HL-60 (cell line): Measurements from ENCODE around the gene KBTBD3.

Experiments
- CTCF ChIP-seq: IDR thresholded peaks from one replicate; pipeline ENCODE4 v1.5.1; 2011; ENCODE audit warnings: low read length, control low read depth, inconsistent platforms; ENCODE audit not compliant: insufficient read depth
- POLR2AphosphoS5 ChIP-seq: IDR thresholded peaks from 2 replicates; pipeline ENCODE4 v1.6.1; 2012; ENCODE audit warnings: low read depth

DNA sequence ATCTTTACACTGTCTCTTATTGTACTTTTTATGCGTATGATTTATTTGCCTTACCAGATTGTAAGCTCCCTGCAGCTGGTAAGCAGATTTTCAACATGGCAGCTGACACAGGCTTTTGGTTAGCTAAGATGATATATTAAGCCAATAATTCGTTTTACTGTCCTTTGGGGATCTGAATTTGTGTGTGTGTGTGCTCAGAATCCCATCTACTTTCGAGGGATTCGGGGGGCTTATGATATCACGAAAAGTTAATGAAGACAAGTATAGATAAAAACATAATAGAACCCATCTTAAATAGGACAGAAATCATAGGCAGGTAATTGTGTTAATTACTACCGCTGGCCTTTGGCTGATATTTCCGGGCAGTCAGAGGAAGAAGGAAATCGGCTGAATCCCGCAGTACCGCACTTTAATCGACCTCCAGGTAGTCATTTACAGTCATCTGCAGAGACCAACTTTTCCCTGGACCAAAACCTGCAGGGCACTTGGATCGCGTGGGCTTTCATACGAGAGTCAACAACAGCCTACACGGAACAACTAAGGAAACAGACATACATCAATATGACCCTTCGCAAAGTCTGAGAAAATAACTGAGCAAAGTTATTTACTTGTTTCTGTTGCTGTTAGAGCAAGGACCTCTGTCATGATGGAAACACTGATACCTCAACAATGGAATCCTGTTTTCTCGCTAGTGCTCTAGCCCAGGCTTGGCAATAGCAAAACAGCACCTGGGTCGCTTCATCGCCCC, 802 bp downstream of the KBTBD3 start:
- no peak for TF ChIP-seq CTCF
- no peak for TF ChIP-seq POLR2AphosphoS5
